ENCODE data around the gene CDK11B.

The CDK11B gene

GRCh38 chr1:1627829-1628753, 30.7 kb downstream of the CDK11B start:
- TF ChIP-seq JUND (IDR thresholded peaks at IDR 0.05; ENCODE audit: low read depth) = no peak
- DNase-seq (ENCODE audit: low read depth in 1 of 2, low spot score in 1 of 2) = no peak
- in situ Hi-C loops (cut with HindIII; ENCODE audit: low pct_unique_long_range_greater_than_20kb, low sequenced_read_pairs) = no loop called here

- TF ChIP-seq JUND (IDR thresholded peaks at IDR 0.05; ENCODE audit: low read depth) = no peak
- no peak for DNase-seq (ENCODE audit: low read depth in 1 of 2, low spot score in 1 of 2)
- in situ Hi-C loops (cut with HindIII; ENCODE audit: low pct_unique_long_range_greater_than_20kb, low sequenced_read_pairs) = no loop called here
These were observed 31.5 kb downstream of the CDK11B start for GRCh38 chr1:1627261-1627828.

DNA sequence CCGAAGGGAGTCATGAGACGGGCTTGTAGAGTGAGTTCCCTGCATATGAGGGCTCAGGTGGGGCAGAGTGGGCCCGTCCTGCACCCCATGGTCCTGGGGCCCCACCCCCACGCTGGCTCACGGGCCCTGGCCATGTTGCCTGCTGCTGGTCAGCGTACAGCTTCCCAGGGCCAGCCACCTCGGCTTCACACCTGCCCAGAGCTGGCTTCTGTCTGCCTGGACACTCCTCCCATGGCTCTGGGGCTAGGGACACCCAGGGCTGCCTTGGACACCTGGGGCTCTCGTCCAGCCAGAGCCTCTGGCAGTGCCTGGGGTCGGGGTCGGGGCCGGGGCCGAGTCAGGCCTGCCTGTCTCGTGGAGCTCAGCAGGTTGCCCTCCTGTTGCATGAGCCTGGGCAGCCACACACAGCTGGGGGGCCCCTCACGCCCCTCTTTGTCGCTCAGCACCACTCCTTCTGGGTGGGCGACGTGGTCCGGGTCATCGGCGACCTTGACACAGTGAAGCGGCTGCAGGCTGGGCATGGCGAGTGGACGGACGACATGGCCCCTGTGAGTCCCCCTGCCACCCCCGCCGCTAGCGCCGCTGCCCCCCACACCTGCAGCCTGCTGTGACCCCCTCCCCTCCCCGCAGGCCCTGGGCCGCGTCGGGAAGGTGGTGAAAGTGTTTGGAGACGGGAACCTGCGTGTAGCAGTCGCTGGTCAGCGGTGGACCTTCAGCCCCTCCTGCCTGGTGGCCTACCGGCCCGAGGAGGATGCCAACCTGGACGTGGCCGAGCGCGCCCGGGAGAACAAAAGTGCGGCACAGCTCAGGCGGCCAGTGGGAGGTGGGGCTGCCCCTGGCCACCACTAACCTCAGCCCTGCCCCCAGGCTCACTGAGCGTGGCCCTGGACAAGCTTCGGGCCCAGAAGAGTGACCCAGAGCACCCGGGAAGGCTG, 32.3 kb downstream of the CDK11B start:
- TF ChIP-seq JUND (IDR thresholded peaks at IDR 0.05; ENCODE audit: low read depth) = no peak
- in situ Hi-C loops (cut with HindIII; ENCODE audit: low pct_unique_long_range_greater_than_20kb, low sequenced_read_pairs) = no loop called here

DNA sequence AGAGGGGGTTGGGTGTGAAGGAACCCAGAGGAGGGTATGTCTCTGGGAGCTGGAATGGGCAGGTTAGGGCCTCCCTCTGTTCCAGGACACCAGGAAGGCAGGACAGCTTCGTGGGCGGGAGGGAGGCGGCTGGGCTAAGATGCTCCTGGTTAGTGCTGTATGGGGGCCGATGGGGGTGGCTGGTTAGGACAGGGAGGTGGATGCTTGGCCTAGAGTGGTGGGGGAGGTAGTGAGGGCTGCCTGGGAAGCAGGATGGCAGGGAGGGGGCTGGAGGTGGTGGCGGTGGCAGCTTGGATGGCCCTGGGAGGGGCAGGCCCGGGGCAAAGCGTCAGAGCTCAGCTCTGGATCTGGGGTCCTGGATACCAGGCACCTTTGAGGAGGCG, 33.0 kb downstream of the CDK11B start:
- DNase-seq (ENCODE audit: low read depth in 1 of 2, low spot score in 1 of 2) = no peak
- in situ Hi-C loops (cut with HindIII; ENCODE audit: low pct_unique_long_range_greater_than_20kb, low sequenced_read_pairs) = no loop called here
- TF ChIP-seq JUND (IDR thresholded peaks at IDR 0.05; ENCODE audit: low read depth) = no peak

More for the DNA sequence above, 32.3 kb downstream of the CDK11B start:
- no peak for DNase-seq (ENCODE audit: low read depth in 1 of 2, low spot score in 1 of 2)

DNA sequence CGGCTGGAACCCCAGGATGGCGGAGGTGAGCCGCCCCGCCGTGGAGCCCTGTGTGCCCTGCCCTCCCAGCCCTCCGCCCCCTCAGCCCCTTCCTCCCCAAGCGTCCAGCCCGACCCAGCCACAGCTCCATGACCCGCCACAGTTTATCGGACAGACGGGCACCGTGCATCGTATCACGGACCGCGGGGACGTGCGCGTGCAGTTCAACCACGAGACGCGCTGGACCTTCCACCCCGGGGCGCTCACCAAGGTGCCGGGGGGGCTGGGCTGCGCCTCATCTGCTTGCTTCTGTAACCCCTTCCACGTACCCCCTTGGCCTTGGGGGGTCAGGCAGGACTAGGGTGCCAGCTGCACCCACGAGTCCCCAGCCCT, 33.4 kb downstream of the CDK11B start:
- in situ Hi-C loops (cut with HindIII; ENCODE audit: low pct_unique_long_range_greater_than_20kb, low sequenced_read_pairs) = no loop called here
- DNase-seq (ENCODE audit: low read depth in 1 of 2, low spot score in 1 of 2) = no peak
- TF ChIP-seq JUND (IDR thresholded peaks at IDR 0.05; ENCODE audit: low read depth) = no peak

- TF ChIP-seq JUND (IDR thresholded peaks at IDR 0.05; ENCODE audit: low read depth) = no peak
- in situ Hi-C loops (cut with HindIII; ENCODE audit: low pct_unique_long_range_greater_than_20kb, low sequenced_read_pairs) = no loop called here
- DNase-seq (ENCODE audit: low read depth in 1 of 2, low spot score in 1 of 2) = no peak
These were observed 34.1 kb downstream of the CDK11B start for GRCh38 chr1:1624443-1625403.

GRCh38 chr1:1623631-1624442, 35.0 kb downstream of the CDK11B start:
- in situ Hi-C loops (cut with HindIII; ENCODE audit: low pct_unique_long_range_greater_than_20kb, low sequenced_read_pairs) = no loop called here
- DNase-seq (ENCODE audit: low read depth in 1 of 2, low spot score in 1 of 2) = no peak
- no peak for TF ChIP-seq JUND (IDR thresholded peaks at IDR 0.05; ENCODE audit: low read depth)

DNA sequence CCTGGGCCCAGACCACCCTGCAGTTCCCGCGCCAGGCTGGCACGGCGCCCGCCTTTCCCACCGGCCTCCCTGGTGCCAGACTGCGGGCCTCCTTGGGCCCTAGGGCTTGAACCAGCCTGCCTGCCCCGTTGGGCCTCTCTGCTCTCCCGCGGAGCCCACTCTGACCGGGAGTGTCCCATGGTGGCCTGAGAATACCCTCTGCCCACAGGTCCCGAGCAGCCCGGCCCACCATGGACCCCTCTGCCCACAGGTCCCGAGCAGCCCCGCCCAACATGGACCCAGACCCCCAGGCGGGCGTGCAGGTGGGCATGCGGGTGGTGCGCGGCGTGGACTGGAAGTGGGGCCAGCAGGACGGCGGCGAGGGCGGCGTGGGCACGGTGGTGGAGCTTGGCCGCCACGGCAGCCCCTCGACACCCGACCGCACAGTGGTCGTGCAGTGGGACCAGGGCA, 35.6 kb downstream of the CDK11B start:
- TF ChIP-seq JUND (IDR thresholded peaks at IDR 0.05; ENCODE audit: low read depth) = no peak
- no peak for DNase-seq (ENCODE audit: low read depth in 1 of 2, low spot score in 1 of 2)
- in situ Hi-C loops (cut with HindIII; ENCODE audit: low pct_unique_long_range_greater_than_20kb, low sequenced_read_pairs) = no loop called here

GRCh38 chr1:1622788-1623094, 36.1 kb downstream of the CDK11B start:
- no peak for DNase-seq (ENCODE audit: low read depth in 1 of 2, low spot score in 1 of 2)
- no peak for TF ChIP-seq JUND (IDR thresholded peaks at IDR 0.05; ENCODE audit: low read depth)
- in situ Hi-C loops (cut with HindIII; ENCODE audit: low pct_unique_long_range_greater_than_20kb, low sequenced_read_pairs) = no loop called here

- no peak for DNase-seq (ENCODE audit: low read depth in 1 of 2, low spot score in 1 of 2)
- TF ChIP-seq JUND (IDR thresholded peaks at IDR 0.05; ENCODE audit: low read depth) = no peak
- in situ Hi-C loops (cut with HindIII; ENCODE audit: low pct_unique_long_range_greater_than_20kb, low sequenced_read_pairs) = no loop called here
These were observed 36.6 kb downstream of the CDK11B start for GRCh38 chr1:1622010-1622787.

Measured in T47D (cell line).